Progenitor cell of endocrine pancreas (in vitro differentiated cells): Measurements from ENCODE around the gene EIF1AX. TPM values are rescaled to one million over a fixed set of nuclear protein-coding genes. Genes with fewer than 3 reads are reported as not detected.
A peak's percentile ranks its signal among the peaks of the same experiment; 100 is the strongest.

Experiments
- DNase-seq: peaks from one replicate; pipeline ENCODE4 v3.0.0; 2021; ENCODE audit warnings: low spot score; ENCODE audit not compliant: unreplicated experiment
- H3K27ac Mint-ChIP-seq: 2 replicates; pipeline ENCODE4 v1.8.0; 2021; ENCODE audit warnings: mild to moderate bottlenecking, moderate library complexity, mixed read lengths
- H3K27me3 Mint-ChIP-seq: 2 replicates; pipeline ENCODE4 v1.8.0; 2021; ENCODE audit warnings: mixed read lengths
- H3K36me3 Mint-ChIP-seq: 2 replicates; pipeline ENCODE4 v1.8.0; 2022; ENCODE audit warnings: mixed read lengths; ENCODE audit not compliant: insufficient read depth
- H3K4me1 Mint-ChIP-seq: 2 replicates; pipeline ENCODE4 v1.8.0; 2021; ENCODE audit warnings: low read depth, mixed read lengths
- H3K4me3 Mint-ChIP-seq: 2 replicates; pipeline ENCODE4 v1.8.0; 2021; ENCODE audit warnings: low read depth, mild to moderate bottlenecking, moderate library complexity, mixed read lengths
- H3K9me3 Mint-ChIP-seq: 2 replicates; pipeline ENCODE4 v1.8.0; 2021; ENCODE audit warnings: low read depth, mixed read lengths
- total RNA-seq: library from RNA; stranded (reverse); gene quantifications from 2 replicates; pipeline ENCODE4 v1.2.1, GENCODE V29; 2021
- TF ChIP-seq, protein P1 (sequence below): fragments of 200-600 bp; sonication (generic); IDR thresholded peaks from one replicate; pipeline ENCODE4 v1.5.0; 2021; ENCODE audit warnings: antibody characterized with exemption, mild to moderate bottlenecking; ENCODE audit not compliant: unreplicated experiment

Gene EIF1AX
- total RNA-seq, 1 donor from 2014 or later = 90.6 TPM

- peaks cover 22% of the 10 kb centered on the region for H3K27me3 Mint-ChIP-seq
- H3K9me3 Mint-ChIP-seq = peaks cover 8% of the 10 kb centered on the region
- H3K4me1 Mint-ChIP-seq = peaks cover 2% of the 10 kb centered on the region
- peak within 1 kb of the TSS; percentile 64 for H3K4me3 Mint-ChIP-seq
- TF ChIP-seq, protein P1, sequence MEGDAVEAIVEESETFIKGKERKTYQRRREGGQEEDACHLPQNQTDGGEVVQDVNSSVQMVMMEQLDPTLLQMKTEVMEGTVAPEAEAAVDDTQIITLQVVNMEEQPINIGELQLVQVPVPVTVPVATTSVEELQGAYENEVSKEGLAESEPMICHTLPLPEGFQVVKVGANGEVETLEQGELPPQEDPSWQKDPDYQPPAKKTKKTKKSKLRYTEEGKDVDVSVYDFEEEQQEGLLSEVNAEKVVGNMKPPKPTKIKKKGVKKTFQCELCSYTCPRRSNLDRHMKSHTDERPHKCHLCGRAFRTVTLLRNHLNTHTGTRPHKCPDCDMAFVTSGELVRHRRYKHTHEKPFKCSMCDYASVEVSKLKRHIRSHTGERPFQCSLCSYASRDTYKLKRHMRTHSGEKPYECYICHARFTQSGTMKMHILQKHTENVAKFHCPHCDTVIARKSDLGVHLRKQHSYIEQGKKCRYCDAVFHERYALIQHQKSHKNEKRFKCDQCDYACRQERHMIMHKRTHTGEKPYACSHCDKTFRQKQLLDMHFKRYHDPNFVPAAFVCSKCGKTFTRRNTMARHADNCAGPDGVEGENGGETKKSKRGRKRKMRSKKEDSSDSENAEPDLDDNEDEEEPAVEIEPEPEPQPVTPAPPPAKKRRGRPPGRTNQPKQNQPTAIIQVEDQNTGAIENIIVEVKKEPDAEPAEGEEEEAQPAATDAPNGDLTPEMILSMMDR = no peak
- DNase-seq = no peak
- no peak within 1 kb of the TSS for H3K27ac Mint-ChIP-seq
- H3K36me3 Mint-ChIP-seq = no peaks in the 10 kb centered on the region
These were observed 24.9 kb downstream of the EIF1AX start, which contains the start of gene MAP7D2 for GRCh38 chrX:20116577-20117240. MAP7D2 (minus strand) TSS chrX:20116907; CDS start chrX:20116879, 28 bp downstream.

DNA sequence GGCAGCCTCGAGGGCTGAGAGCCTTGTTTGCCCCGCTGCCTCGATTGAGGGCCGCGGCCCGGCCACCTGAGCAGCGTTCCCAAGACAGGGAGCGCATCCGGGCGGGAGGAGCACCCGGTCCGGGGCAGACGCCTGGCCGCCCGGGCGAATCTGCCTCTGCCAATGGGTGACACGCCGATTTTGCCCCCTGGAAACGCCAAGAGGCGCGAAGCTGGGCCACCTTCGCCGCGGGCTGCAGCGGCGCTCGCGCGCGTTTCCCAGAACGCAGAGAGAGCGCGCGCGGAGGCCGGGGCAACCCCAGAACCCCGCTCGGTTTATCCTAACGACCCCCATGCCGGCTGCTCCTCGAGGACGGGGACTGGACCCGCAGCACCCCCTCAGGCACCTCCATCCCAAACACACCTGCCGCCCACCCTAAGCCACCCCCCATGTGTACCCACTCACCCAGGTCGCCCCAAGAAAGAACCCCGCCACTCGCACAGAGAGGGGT is 25.5 kb downstream of the EIF1AX start:
- no peaks in the 10 kb centered on the region for H3K36me3 Mint-ChIP-seq
- peaks cover 2% of the 10 kb centered on the region for H3K4me1 Mint-ChIP-seq
- TF ChIP-seq, protein P1 = no peak
- H3K27ac Mint-ChIP-seq = no peak overlapping the region
- H3K4me3 Mint-ChIP-seq = peak overlapping the region; percentile 64
- peaks cover 5% of the 10 kb centered on the region for H3K9me3 Mint-ChIP-seq
- peaks cover 22% of the 10 kb centered on the region for H3K27me3 Mint-ChIP-seq
- no peak for DNase-seq

- Mint-ChIP-seq H3K4me1 (no peaks in the 10 kb centered on the region), H3K4me3 (no peak overlapping the region), H3K27ac (no peak overlapping the region), H3K9me3 (peaks cover 5% of the 10 kb centered on the region), H3K27me3 (peaks cover 20% of the 10 kb centered on the region), H3K36me3 (no peaks in the 10 kb centered on the region)
- no peak for DNase-seq
- TF ChIP-seq, protein P1 = no peak
These were observed 29.4 kb downstream of the EIF1AX start for GRCh38 chrX:20112022-20112774.

DNA sequence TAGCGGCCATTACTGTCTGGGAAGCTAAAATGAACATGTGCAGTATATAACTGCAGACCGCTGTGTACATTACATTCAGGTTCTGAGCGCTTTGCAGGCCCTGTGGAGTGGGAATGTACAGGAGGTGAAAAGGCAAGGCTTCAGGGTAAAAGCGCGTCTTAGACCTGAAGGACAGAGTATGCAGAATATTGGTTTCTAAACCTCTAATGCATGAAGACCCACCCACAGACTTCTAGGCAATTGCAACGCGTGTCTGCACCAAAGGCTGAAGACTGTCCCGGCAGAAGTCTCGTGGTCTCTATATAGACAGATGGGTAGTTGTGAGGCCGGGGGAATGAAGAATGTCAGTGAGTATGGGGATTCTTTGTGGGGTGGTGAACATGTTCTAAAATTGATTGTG is 30.4 kb downstream of the EIF1AX start:
- H3K4me1 Mint-ChIP-seq = no peaks in the 10 kb centered on the region
- no peak for DNase-seq
- TF ChIP-seq, protein P1 = no peak
- peaks cover 5% of the 10 kb centered on the region for H3K9me3 Mint-ChIP-seq
- H3K27me3 Mint-ChIP-seq = peaks cover 19% of the 10 kb centered on the region
- no peaks in the 10 kb centered on the region for H3K36me3 Mint-ChIP-seq
- no peak overlapping the region for H3K27ac Mint-ChIP-seq
- no peak overlapping the region for H3K4me3 Mint-ChIP-seq

GRCh38 chrX:20101934-20102581 is 39.6 kb downstream of the EIF1AX start:
- TF ChIP-seq, protein P1 = no peak
- no peak overlapping the region for H3K4me3 Mint-ChIP-seq
- H3K36me3 Mint-ChIP-seq = no peaks in the 10 kb centered on the region
- peaks cover 18% of the 10 kb centered on the region for H3K9me3 Mint-ChIP-seq
- H3K4me1 Mint-ChIP-seq = no peaks in the 10 kb centered on the region
- no peak overlapping the region for H3K27ac Mint-ChIP-seq
- no peaks in the 10 kb centered on the region for H3K27me3 Mint-ChIP-seq
- DNase-seq = no peak
